Kidney (tissue), 14 donors: ENCODE measurements around the gene RPP14. TPM values are rescaled to one million over a fixed set of nuclear protein-coding genes. Genes with fewer than 3 reads are reported as not detected.
"Not testable (repeated sequence)": the region's sequence is repeated elsewhere in the genome, so short reads cannot be mapped to it uniquely, and the experiment has no call there.

ENCODE experiments used
- DNase-seq, 5 donors: peaks; one replicate each; pipeline ENCODE4 v3.0.0-alpha.2; 2013 to 2020
- FAIRE-seq: peaks from 2 replicates; lab custom pipeline; 2012; peaks lifted over from hg19 to GRCh38; lab: Jason Lieb, UNC
- H3K27ac ChIP-seq, 2 donors: one replicate each; pipeline ENCODE4 v1.7.0; 2013; ENCODE audit warnings: low read depth in 2 of 2, low read length in 2 of 2, inconsistent platforms in 1 of 2
- H3K27me3 ChIP-seq: one replicate; pipeline ENCODE4 v1.7.1; 2013; ENCODE audit warnings: low read length, inconsistent platforms; ENCODE audit not compliant: control insufficient read depth, insufficient read depth
- H3K36me3 ChIP-seq, 3 donors: one replicate each; pipeline versions ENCODE4 v1.7.0 to v1.7.1; 2013; ENCODE audit warnings: low read length in 3 of 3, control low read depth in 1 of 3, inconsistent platforms in 1 of 3; ENCODE audit not compliant: insufficient read depth in 3 of 3, control insufficient read depth in 2 of 3
- H3K4me1 ChIP-seq, 3 donors: one replicate each; pipeline versions ENCODE4 v1.7.0 to v1.7.1; 2013; ENCODE audit warnings: low read length in 3 of 3, inconsistent platforms in 1 of 3, low read depth in 1 of 3; ENCODE audit not compliant: control insufficient read depth in 2 of 3, insufficient read depth in 2 of 3
- H3K4me3 ChIP-seq, 3 donors: one replicate each; pipeline versions ENCODE4 v1.7.0 to v1.8.1; 2013; ENCODE audit warnings: low read length in 3 of 3, control low read depth in 1 of 3, inconsistent platforms in 1 of 3
- H3K9ac ChIP-seq, 3 donors: one replicate each; pipeline versions ENCODE4 v1.7.0 to v1.7.1; 2013; ENCODE audit warnings: low read length in 3 of 3, control low read depth in 1 of 3, inconsistent platforms in 1 of 3
- H3K9me3 ChIP-seq, 3 donors: one replicate each; pipeline versions ENCODE4 v1.7.0 to v1.7.1; 2013; ENCODE audit warnings: low read length in 3 of 3, control low read depth in 1 of 3, inconsistent platforms in 1 of 3; ENCODE audit not compliant: control insufficient read depth in 2 of 3, insufficient read depth in 1 of 3
- intact Hi-C: fragments of 100-400 bp; cut with DNase I; formaldehyde crosslinking; loops from one replicate; pipeline ENCODE4 v1.11.1; 2022
- polyA plus RNA-seq: library from polyadenylated mRNA; stranded (reverse); fragments of 350-450 nt; fragmentation: Illumina TruSeq; extraction: RNeasy Lipid Tissue Mini Kit (QIAGEN cat#74804); gene quantifications from one replicate; pipeline ENCODE4 v1.2.3, GENCODE V29; 2014; ENCODE audit warnings: low read depth, low replicate concordance; ENCODE audit not compliant: insufficient read depth
- total RNA-seq: library from RNA; stranded (reverse); fragmentation: NEBNext Ultra II Directional; extraction: Animal tissue kit (Norgen Biotek cat#: 25700); gene quantifications from one replicate; pipeline ENCODE4 v1.2.1, GENCODE V29; 2021
- TF ChIP-seq, protein P1 (sequence below): IDR thresholded peaks from 3 replicates; pipeline ENCODE4 v1.5.1; 2012; ENCODE audit warnings: mild to moderate bottlenecking, moderate library complexity, borderline replicate concordance; ENCODE audit not compliant: insufficient read depth; ENCODE audit errors: extremely low read depth
- donor health status: control.
- donor health status: control.
- donor health status: control.
- donor health status: control.
- donor health status: control.
- donor health status: DM: yes; HTN: yes; CAD: no.
- donor health status: Normal renal cell carcinoma (clear cell type).

Gene RPP14
- total and polyA plus RNA-seq, 2 donors from 2014 or later = 12.0 to 14.9 TPM

DNA sequence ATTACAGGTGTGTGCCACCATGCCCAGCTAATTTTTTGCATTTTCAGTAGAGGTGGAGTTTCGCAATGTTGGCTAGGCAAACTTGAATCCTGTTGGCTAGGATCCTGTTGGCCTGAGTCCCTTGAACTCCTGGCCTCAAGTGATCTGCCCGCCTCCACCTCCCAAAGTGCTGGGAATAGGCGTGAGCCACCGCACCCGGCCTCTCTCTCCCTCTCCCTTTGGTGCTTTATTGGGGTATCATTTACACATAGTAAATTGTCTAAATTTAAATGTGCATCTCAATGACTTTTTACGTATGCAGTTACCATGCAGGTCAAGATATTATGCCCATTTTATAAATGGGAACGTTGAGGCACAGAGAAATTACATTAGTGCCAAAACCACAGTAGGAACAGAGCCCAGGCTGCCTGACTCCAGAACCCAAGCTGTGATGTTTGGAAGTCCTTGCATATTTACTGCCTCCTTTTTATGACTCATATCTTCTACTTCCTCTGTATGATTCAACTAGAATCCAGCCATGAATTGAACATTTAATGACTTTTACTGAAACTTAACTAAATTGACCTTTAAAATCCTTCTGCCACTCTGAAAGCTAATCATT, 34.0 kb upstream of the RPP14 start:
- H3K27ac ChIP-seq = peak overlapping the region in 1 of 2 donors; percentile 49
- H3K27me3 ChIP-seq = no peaks in the 10 kb centered on the region
- FAIRE-seq (no peak), DNase-seq (no peak)
- H3K9me3 ChIP-seq = no peaks in the 10 kb centered on the region
- intact Hi-C loops = no loop called here
- H3K9ac ChIP-seq = no peak overlapping the region
- no peak overlapping the region for H3K4me3 ChIP-seq
- H3K4me1 ChIP-seq = no peaks in the 10 kb centered on the region
- peaks cover 0 to 32% (median 13%) of the 10 kb centered on the region in 3 donors for H3K36me3 ChIP-seq
- TF ChIP-seq, protein P1, sequence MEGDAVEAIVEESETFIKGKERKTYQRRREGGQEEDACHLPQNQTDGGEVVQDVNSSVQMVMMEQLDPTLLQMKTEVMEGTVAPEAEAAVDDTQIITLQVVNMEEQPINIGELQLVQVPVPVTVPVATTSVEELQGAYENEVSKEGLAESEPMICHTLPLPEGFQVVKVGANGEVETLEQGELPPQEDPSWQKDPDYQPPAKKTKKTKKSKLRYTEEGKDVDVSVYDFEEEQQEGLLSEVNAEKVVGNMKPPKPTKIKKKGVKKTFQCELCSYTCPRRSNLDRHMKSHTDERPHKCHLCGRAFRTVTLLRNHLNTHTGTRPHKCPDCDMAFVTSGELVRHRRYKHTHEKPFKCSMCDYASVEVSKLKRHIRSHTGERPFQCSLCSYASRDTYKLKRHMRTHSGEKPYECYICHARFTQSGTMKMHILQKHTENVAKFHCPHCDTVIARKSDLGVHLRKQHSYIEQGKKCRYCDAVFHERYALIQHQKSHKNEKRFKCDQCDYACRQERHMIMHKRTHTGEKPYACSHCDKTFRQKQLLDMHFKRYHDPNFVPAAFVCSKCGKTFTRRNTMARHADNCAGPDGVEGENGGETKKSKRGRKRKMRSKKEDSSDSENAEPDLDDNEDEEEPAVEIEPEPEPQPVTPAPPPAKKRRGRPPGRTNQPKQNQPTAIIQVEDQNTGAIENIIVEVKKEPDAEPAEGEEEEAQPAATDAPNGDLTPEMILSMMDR = no peak

DNA sequence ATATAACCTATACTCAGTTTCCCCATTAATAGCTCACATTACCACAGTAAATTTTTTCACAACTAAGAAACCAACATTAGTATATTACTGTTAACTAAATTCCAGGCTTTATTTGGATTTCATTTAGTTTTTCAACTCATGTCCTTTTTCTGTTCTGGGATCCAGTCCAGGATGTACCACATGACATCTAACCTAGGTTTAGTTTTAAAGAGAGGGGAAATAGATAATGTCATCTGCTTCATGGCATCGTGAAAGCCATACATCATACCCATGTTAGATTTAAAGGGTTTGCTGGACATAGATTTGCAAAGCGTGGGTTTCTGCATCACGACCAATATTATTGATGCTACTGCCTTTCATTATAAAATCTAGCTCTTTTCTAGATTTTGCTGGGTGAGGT, 33.2 kb upstream of the RPP14 start:
- no peaks in the 10 kb centered on the region for H3K27me3 ChIP-seq
- H3K9me3 ChIP-seq = no peaks in the 10 kb centered on the region
- no peak for DNase-seq
- TF ChIP-seq, protein P1 = no peak
- H3K4me3 ChIP-seq = no peak overlapping the region
- intact Hi-C loops = no loop called here
- no peak overlapping the region for H3K9ac ChIP-seq
- no peak for FAIRE-seq
- H3K4me1 ChIP-seq = no peaks in the 10 kb centered on the region
- no peak overlapping the region for H3K27ac ChIP-seq
- peaks cover 0 to 24% (median 11%) of the 10 kb centered on the region in 3 donors for H3K36me3 ChIP-seq

DNA sequence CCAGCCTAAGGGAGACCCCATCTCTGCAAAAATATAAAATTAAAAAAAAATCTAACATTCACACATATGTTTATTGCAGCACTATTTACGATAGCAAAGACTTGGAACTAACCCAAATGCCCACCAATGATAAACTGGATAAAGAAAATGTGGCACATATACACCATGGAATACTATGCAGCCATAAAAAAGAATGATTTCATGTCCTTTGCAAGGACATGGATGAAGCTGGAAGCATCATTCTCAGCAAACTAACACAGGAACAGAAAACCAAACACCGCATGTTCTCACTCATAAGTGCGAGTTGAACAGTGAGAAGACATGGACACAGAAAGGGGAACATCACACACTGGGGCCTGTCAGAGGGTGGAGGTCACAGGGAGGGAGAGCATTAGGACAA, 32.7 kb upstream of the RPP14 start:
- intact Hi-C loops, H3K4me3 ChIP-seq, H3K9me3 ChIP-seq, H3K9ac ChIP-seq, H3K27ac ChIP-seq, DNase-seq, H3K4me1 ChIP-seq, FAIRE-seq, H3K27me3 ChIP-seq: not testable (repeated sequence)
- H3K36me3 ChIP-seq = peaks cover 0 to 19% (median 11%) of the 10 kb centered on the region in 3 donors

DNA sequence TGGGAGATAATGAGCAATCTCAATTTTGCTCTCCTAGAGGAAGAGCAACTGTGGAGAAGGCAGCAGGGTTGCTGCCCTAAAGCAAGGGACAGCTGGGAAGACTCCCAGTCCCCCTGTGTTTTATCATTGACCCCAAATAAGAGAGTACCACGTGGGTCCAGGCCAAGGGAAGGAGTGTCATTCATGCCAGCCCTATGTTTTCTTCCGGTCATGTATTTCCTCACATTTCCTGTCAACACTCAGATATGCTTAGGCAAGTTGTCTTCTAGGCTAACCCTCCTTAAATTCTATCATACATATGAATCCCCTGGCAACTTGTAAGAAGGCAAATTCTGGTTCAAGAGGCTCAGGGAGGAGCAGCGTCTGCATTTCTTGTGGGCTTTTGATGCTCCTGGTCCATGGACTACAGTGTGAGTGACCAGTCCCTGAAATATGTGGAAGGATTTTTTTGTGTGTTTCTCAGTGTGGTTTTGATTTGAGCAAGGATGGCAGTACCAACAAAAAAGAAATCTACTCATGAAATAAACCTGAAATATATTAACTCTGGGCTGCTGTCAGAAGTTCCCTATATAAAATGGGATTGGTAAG, 31.9 kb upstream of the RPP14 start:
- DNase-seq (no peak), FAIRE-seq (no peak)
- no peak overlapping the region for H3K4me3 ChIP-seq
- H3K27me3 ChIP-seq = no peaks in the 10 kb centered on the region
- TF ChIP-seq, protein P1 = no peak
- intact Hi-C loops = no loop called here
- H3K27ac ChIP-seq = no peak overlapping the region
- no peaks in the 10 kb centered on the region for H3K9me3 ChIP-seq
- peaks cover 0 to 14% (median 11%) of the 10 kb centered on the region in 3 donors for H3K36me3 ChIP-seq
- H3K9ac ChIP-seq = no peak overlapping the region
- H3K4me1 ChIP-seq = no peaks in the 10 kb centered on the region
